ENCODE results near the gene SH2D7. TPM values are rescaled to one million over a fixed set of nuclear protein-coding genes. Genes with fewer than 3 reads are reported as not detected.
A peak's percentile ranks its signal among the peaks of the same experiment; 100 is the strongest.

The SH2D7 gene
- not detected in 2 replicates for polyA plus RNA-seq (2012; rRNA removed)
- 0.01 TPM in 2 replicates for polyA plus RNA-seq (2012; cell fraction: cytosol; rRNA removed)
- 0.02 TPM in 1 of 2 replicates, not detected in the other for polyA plus RNA-seq (2012; cell fraction: nucleus; rRNA removed)

DNA sequence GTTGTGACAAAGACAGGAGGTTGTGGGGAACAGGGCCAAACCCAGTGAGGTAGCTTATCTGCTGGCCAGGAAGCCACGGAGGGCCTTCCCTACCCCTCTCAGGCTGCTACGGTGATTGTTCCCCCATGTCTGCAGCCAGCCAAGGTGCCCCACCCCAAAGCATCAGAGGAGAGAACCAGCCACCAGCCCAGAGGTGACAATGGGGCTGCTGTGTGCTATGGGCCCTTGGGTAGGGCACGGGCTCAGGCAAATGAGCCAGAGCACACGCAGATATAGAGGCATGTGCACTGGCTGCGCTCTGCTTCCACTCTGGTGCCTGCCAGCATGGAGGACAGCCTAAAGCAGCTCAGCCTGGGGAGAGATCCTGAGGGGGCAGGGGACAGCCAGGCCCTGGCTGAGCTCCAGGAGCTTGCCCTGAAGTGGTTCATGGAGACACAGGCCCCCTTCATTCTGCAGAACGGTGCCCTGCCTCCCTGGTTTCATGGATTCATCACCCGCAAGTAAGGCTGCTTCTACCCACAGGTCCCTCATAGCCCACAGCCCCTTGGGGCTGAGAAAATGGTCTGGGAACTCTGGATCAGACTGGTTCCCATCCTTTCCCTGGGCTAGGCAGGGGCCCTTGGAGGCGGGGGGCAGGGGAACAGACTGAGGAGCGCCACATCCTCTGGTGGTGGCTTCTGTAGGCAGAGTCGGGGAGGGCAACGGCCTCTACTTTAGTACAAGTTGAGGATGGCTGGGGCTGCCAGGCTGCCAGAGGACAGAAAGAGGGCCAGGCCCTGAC, at the start of gene SH2D7:
Gene SH2D7 (plus strand): TSS at position 301 of the 781 bp plus-strand sequence. CDS start 24 bp downstream, at position 325.
- no peaks in the 10 kb centered on the region for H3K79me2 ChIP-seq (ENCODE audit: insufficient read depth)
- no peaks in the 10 kb centered on the region for H3K27me3 ChIP-seq (ENCODE audit: insufficient read depth)
- H3F3A ChIP-seq (replicated peaks; ENCODE audit: insufficient read depth) = no peaks in the 10 kb centered on the region
- no peaks in the 10 kb centered on the region for H3K36me3 ChIP-seq (replicated peaks in 1 of 2; ENCODE audit: control insufficient read depth in 1 of 2, insufficient read depth in 2 of 2, low read length in 1 of 2)
- CTCF ChIA-PET = interaction anchor here (1.0 to 2.2 kb wide), 5 partner anchors 9 to 133 kb away, joined by 3 to 13 read pairs (median 6); no protein-coding TSS in a partner anchor
- POLR2A ChIA-PET = interaction anchor here (1.7 kb wide), 1 partner anchor 12 kb away, joined by 3 read pairs; no protein-coding TSS in a partner anchor
- no peak within 1 kb of the TSS for H3K9ac ChIP-seq
- no peaks in the 10 kb centered on the region for H3K9me2 ChIP-seq
- no peak within 1 kb of the TSS for H3K4me3 ChIP-seq (ENCODE audit: low read depth in 2 of 2, low read length in 1 of 2)
- H2AFZ ChIP-seq (ENCODE audit: low read depth) = no peak within 1 kb of the TSS
- H3K4me2 ChIP-seq = peak within 1 kb of the TSS; percentile 53; the same call in 1 of the 2 replicates
- WGBS (ENCODE audit: low lambda C conversion rate) = 76% methylated on average over 4 of the region's 11 CpGs
- no peaks in the 10 kb centered on the region for H3K9me3 ChIP-seq
- peak within 1 kb of the TSS in 1 of 2 experiments; percentile 54; a peak in 3 of 4 replicates for H3K27ac ChIP-seq (ENCODE audit: low read depth in 2 of 2, low read length in 1 of 2)
- H4K20me1 ChIP-seq (ENCODE audit: insufficient read depth) = no peaks in the 10 kb centered on the region
- TF ChIP-seq MXI1 (IDR thresholded peaks at IDR 0.05; ENCODE audit: low read depth, low read length) (no peak), ELF1 (IDR thresholded peaks at IDR 0.05) (no peak), GABPA (IDR thresholded peaks at IDR 0.05; ENCODE audit: low read depth) (no peak), RXRA (IDR thresholded peaks at IDR 0.05; ENCODE audit: borderline replicate concordance, low read depth) (no peak), JUND (IDR thresholded peaks at IDR 0.05) (no peak), EP300 (IDR thresholded peaks at IDR 0.05; ENCODE audit: borderline replicate concordance in 1 of 2, low read depth in 1 of 2, low read length in 1 of 2) (no peak), RAD21 (IDR thresholded peaks at IDR 0.05; ENCODE audit: low read length) (no peak), CTCF (IDR thresholded peaks at IDR 0.05) (no peak), GATA2 (CRISPR knock-in tag; IDR thresholded peaks at IDR 0.05) (no peak), FOXM1 (IDR thresholded peaks at IDR 0.05; ENCODE audit: low read depth) (no peak)
- TF ChIP-seq, protein P1, sequence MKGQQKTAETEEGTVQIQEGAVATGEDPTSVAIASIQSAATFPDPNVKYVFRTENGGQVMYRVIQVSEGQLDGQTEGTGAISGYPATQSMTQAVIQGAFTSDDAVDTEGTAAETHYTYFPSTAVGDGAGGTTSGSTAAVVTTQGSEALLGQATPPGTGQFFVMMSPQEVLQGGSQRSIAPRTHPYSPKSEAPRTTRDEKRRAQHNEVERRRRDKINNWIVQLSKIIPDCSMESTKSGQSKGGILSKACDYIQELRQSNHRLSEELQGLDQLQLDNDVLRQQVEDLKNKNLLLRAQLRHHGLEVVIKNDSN (IDR thresholded peaks at IDR 0.05; ENCODE audit: borderline replicate concordance, low read depth) = no peak
- H3K4me1 ChIP-seq (ENCODE audit: control insufficient read depth in 1 of 2, insufficient read depth in 2 of 2, low read depth in 1 of 2, low read length in 1 of 2) = peaks cover 0 to 24% of the 10 kb centered on the region in 2 experiments; a peak in 2 of 4 replicates
- DNase-seq = no peak

DNA sequence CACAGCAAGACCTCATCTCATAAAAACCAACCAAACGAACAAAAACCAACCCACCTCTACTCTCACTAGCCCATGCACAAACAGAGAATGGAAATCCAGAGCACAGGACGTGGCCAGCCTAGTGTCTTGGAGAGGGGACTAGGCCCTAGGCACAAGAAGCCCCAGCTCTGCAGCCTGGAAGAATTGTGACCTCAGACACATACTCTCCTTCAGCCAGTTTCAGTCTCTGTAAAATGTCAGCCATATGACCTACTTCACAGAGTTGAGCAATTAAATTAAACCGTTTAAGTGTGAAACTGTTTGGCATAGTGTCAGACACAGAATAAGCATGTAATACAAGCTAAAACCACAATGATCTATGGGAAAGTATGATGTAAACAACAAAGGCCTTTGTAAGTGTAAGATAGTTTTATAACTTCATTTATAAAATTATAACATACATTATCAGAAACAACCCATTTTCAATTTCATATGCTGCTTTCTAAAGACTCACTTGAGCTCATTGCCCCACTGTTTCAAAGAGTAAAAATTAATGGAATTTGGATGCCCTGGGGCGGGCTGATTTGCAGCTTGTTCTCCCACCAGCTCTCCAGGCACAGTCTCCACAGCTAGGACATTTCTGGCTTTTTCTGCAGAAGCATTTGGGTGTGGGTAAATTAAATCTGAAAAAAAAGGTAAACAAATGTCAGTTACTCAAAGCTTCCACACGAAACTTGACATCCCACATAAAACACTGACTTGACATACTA, 47.8 kb upstream of the SH2D7 start:
- Histone ChIP-seq H3K36me3 (replicated peaks in 1 of 2; ENCODE audit: control insufficient read depth in 1 of 2, insufficient read depth in 2 of 2, low read length in 1 of 2) (peaks cover 11 to 23% of the 10 kb centered on the region in 2 experiments), H3K4me3 (ENCODE audit: low read depth in 2 of 2, low read length in 1 of 2) (no peak overlapping the region), H3K4me2 (no peak overlapping the region), H2AFZ (ENCODE audit: low read depth) (no peak overlapping the region), H3K9ac (no peak overlapping the region), H3K79me2 (ENCODE audit: insufficient read depth) (peaks cover 21% of the 10 kb centered on the region; the same call in 1 of the 2 replicates), H3K9me3 (no peaks in the 10 kb centered on the region), H3K4me1 (ENCODE audit: control insufficient read depth in 1 of 2, insufficient read depth in 2 of 2, low read depth in 1 of 2, low read length in 1 of 2) (peaks cover 17 to 32% of the 10 kb centered on the region in 2 experiments), H3F3A (replicated peaks; ENCODE audit: insufficient read depth) (no peaks in the 10 kb centered on the region), H3K27ac (ENCODE audit: low read depth in 2 of 2, low read length in 1 of 2) (peak overlapping the region in 1 of 2 experiments; percentile 66; a peak in 2 of 4 replicates), H3K9me2 (no peaks in the 10 kb centered on the region), H3K27me3 (ENCODE audit: insufficient read depth) (no peaks in the 10 kb centered on the region), H4K20me1 (ENCODE audit: insufficient read depth) (peaks cover 4% of the 10 kb centered on the region; the same call in 1 of the 2 replicates)
- no peak for TF ChIP-seq TAF1 (IDR thresholded peaks at IDR 0.05; ENCODE audit: borderline replicate concordance, low read depth, low read length)
- peak; percentile 17 for TF ChIP-seq CHD2 (IDR thresholded peaks at IDR 0.05; ENCODE audit: low read length, partially characterized antibody)
- no peak for TF ChIP-seq EZH2phosphoT487 (IDR thresholded peaks at IDR 0.05; ENCODE audit: borderline replicate concordance, low read depth)
- no peak for TF ChIP-seq ELF1 (IDR thresholded peaks at IDR 0.05)
- TF ChIP-seq RFX5 (IDR thresholded peaks at IDR 0.05; ENCODE audit: low read length) = no peak
- 69% methylated on average over 5 of the region's 5 CpGs for WGBS (ENCODE audit: low lambda C conversion rate)
- POLR2A ChIA-PET = interaction anchor here (1.0 kb wide), 1 partner anchor 12 kb away, joined by 3 read pairs; no protein-coding TSS in a partner anchor
- DNase-seq = no peak
- CTCF ChIA-PET = interaction anchor here (0.8 to 1.1 kb wide), 5 partner anchors 18 to 64 kb away, joined by 3 to 6 read pairs (median 3); no protein-coding TSS in a partner anchor

All from SK-N-SH (cell line).